ENCODE measurements around the gene AADACL4.
"Not testable (repeated sequence)": the region's sequence is repeated elsewhere in the genome, so short reads cannot be mapped to it uniquely, and the experiment has no call there.

AADACL4 gene

DNA sequence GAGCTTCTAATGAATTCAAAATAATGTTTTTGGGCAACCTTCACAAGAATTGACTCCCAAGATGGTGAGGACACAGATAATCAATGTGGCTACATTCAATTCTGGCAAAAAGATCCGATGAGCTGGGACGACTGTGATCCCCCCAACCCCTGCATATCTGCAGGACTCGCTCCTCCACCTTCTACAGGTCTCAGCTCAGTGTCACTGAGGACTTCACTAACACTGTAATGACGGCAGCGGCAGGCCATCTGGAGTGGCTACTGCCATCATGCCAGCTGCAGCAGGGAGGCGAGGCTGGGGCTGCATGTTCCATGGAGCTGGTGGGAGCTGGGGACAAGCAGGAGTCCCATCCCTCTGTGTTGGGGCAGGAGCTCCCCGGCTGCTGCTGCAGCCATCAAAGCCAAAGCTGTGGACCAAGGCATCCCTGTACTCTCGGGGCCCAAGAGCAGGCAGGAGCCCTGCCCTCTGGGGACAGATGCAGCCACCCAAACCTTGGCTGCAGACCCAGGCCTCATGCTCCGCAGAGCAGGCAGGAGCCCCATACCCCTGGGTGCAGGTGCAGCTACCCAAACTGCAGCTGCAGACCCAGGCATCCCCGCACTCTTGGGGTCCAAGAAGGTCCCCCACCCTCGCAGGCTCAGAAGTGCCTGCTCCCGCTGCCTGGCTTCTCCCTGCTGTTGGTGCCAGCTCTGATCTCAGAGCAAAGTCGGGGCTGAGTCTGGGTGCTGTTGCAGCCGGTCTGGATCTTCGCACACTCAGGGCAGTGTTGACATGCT, 13.7 kb upstream of the AADACL4 start:
- DNase-seq (ENCODE audit: low spot score) = no peak

DNA sequence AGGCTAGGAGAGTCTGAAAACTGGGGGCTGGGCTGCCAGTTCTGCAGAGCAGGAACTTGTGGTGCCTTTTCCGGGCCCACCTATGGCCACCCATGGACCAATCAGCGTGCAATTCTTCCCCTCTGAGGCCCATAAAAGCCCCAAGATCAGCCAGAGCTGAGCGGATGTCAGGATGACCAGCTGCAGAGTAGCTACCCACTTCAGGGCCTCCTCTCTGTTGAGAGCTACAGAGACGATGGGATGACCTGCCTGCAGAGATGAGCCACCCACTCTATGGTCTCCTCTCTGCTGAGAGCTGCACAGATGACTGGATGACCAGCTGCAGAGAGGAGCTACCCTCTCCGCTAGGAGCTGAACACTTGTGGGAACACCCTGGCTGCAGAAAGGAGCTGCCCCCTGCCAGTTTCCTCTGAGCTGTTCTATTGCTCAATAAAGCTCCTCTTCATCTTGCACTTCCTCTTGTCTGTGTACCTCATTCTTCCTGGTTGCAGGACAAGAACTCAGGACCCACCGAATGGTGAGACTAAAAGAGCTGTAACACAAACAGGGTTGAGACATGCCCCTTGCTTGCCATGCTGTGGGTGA, 12.8 kb upstream of the AADACL4 start:
- DNase-seq (ENCODE audit: low spot score) = no peak

DNA sequence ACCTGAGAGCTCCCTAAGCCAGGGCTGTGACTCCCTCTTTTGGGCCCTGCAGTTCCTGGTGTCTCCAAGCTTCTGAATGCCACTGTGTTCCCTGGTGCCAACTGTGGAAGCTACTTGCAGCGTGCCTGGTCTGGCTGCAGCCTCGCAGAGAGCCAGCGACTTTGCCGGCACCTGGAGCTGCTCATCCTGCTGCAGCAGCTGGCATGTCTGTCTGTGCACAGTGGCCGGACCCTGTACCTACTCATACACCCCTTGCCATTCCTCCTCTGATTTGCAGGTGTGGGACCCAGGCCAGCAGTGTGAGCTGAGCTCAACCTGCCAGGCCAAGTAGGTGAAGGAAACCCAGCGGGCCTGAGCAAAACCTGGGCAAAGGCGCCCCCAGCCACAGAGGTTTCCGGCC, 12.3 kb upstream of the AADACL4 start:
- no peak for DNase-seq (ENCODE audit: low spot score)

DNA sequence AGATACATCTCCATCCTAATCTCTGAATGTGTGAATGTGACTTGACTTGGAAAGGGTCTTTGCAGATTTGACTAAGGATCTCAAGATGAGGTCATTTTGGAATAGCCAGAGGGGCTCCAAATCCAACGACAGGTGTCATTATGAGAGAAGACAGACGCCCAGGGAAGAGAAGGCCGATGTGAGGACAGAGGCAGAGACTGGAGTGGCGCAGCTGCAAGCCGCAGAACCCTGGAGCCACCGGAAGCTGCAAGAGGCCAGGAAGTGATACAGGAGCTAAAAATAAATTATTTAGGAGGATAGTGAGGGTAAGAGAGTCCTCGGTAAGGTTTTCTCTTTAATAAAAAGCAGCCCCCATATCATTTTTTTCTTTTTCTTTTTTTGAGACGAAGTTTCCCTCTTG, 9.7 kb upstream of the AADACL4 start:
- no peak for DNase-seq (ENCODE audit: low spot score)

DNA sequence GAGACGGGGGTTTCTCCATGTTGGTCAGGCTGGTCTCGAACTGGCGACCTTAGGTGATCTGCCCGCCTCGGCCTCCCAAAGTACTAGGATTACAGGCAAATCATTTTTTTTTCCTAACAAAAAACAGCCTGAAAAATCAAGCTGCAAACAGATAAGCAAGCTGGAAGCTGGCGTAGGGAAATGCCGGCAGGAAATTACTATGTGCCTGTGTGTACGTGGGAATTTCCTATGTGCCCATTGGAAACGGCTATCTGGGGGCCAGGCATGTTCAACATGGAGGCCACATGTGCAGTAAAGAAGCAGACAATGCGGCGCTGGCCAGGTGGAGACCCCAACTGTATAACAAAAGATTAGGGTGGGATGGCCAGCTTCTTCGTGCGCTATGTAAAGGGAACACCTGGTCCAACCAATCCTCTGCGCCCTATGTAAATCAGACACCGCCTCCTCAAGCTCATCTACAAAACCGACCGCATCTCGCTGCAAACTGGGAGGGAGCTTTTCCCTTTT, 9.1 kb upstream of the AADACL4 start:
- DNase-seq (ENCODE audit: low spot score) = no peak

DNA sequence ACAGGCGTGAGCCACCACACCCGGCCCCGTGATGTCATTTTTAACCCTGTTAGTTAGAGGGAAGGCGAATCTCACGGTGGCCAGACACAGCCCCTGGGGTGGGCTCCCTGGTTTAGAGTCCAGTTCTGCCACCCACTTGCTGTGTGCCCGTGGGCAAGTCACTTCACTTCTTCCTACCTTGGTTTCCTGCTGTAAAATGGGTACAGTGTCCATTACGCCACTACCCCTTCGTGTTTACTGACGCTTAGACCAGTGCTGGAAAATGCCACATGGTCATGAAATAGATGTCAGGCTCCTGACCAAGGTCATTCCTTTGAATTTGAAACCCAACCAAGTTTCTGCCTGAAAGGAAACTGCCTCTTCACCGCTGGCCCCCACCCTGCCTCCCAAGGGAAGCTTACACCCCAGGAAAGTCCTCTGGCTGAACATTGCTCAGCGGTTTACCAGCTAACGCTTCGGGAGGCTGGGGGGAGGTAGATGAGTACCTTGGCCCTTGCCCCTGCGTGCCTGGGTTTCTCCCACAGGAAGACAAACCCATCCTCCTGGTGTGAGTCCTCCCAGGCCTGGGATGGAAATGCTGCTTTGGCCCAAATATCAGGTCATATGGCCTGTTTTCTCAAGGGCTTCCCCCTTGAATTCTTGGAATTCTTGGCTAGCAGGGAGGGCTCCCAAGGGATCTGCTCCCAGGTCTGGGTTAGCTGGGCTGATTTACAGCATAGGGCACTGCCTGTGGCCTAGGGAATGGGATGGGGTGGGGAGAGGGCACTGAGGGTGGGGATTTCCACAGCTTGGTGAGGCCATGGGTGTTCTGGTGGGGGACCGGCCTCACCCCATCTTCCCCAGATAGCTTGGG, 7.6 kb upstream of the AADACL4 start:
- DNase-seq (ENCODE audit: low spot score) = no peak

DNA sequence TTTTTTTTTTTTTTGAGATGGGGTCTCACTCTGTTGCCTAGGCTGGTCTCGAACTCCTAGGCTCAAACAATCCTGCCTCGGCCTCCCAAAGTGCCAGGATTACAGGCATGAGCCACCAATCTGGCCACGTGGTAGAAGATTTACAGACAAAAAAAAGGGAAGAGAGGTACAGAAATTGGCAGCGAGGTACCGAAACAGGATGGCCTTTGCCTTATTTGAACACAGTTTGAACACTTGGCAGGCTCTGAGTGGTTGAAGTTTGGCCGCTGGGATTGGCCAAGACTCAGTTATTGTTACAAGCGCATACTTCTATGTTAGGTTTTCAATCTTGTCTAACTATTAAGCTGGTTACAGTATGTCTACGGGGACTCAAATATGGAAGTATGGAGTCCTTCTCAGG, 6.2 kb upstream of the AADACL4 start:
- DNase-seq (ENCODE audit: low spot score) = no peak

DNA sequence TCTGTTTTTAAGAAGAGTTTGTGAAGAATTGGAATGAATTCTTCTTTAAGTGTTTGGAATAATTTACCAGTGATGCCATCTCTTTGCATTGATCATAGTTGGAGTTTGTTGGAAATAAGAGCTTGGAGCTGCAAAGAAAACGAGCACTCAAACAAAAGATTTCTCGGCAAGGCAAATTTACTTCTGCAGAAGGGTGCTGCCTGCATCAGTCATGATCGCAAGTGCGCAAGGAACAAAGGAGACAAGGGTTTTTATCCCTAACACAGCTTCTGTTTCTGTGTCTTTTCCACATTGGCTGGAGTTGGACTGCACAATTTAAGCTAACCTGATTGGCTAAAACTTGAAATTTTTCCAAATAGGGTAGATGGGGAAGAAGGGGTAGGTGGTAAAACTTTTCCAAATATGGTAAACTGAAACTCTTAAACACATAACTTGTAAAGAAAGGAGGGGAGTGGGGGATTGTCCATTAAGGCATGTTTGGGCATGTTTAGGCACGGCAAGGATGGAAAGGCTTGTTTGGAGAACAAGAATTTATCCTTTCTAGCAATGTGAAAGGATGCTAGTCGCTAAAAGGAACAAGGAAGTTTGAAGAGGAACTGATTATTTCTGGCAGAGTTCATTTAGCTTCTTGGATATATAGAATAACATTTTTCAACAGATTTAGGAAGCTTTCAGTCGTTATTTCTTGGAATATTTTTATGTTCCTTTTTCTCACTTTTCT, 3.5 kb upstream of the AADACL4 start:
- DNase-seq (ENCODE audit: low spot score) = no peak

DNA sequence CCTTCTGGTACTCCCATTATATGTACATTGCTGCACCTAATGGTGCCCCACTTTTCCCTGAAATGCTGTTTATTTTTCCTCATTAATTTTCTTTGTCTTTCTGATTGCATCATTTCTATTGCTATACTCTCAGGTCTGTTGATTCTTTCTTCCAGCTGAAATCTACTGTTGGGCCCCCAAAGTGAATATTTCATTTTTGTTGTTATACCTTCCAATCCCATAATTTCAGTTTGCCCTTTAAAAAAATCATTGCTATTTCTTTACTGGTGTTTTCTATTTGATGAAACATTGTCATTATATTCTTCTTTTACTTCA, 3.0 kb upstream of the AADACL4 start:
- DNase-seq (ENCODE audit: low spot score) = no peak

DNA sequence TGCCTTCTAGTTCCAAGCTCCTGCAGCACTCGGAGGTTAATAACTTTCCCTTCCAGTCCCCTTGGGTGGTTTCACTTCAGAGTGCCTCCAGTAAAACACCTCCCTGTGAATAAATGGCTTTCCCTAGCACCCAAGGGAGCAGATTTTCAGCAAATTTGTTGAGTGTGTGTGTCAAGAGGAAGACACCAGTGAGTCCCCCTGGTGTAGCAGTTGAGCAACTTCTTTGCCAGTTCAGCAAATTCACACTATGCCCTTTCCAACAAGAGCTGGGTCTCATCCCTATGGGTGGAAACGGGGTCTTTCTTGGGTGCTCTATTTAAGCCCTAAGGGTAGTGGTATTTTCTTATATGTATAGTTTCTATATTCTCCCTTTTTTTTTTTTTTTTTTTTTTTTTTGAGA, 806 bp upstream of the AADACL4 start:
- no peak for DNase-seq (ENCODE audit: low spot score)

DNA sequence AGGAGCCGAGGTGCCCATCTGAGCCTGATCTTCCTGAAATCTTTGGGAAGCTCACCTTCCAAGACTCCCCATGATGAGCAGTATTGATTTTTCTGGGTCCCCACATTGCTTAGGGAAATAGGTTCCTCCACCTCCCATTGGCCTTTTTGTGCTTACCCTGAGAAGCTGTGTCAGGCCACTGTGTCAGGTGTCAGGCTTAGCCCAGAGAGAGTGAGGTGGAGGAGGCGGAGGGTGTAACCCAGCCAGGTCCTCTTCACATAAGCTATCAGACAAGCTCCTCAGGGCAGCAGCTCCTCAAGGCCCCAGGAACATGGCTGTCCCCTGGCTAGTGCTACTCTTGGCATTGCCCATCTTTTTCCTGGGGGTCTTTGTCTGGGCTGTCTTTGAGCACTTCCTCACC, 352 bp downstream of the AADACL4 start:
- no peak for DNase-seq (ENCODE audit: low spot score)

DNA sequence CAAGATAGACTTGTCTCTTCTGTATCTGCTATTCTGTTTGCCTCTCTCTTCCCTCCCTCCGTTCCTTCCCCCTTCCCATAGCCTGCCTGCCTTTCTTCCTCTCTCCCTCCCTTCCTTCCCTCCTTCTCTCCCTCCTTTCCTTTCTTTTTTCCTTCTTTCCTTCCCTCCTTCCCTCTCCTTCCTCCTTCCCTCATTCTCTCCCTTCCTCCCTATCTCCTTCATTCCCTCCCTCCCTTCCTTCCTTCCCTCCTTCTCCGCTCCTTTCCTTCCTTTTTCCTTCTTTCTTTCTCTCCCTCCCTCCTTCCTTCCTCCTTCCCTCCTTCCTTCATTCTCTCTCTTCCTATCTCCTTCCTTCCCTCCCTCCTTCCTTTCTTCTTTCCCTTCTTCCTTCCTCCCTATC, 944 bp downstream of the AADACL4 start:
- no peak for DNase-seq (ENCODE audit: low spot score)

DNA sequence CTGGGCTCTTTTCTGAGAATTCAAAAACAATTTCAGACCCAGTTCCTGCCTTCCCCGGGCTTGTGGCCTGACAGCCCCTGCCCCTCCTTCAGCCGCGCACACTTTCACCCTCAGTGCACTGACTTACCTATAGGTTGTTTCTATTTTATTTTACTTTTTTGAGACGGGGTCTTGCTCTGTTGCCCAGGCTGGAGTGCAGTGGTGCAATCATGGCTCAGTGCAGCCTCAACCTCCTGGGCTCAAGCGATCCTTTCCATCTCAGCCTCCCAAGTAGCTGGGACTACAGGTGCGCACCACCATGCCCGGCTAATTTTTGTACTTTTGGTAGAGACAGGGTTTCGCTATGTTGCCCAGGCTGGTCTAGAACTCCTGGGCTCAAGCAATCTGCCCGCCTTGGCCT, 1.5 kb downstream of the AADACL4 start:
- not testable (repeated sequence) for DNase-seq (ENCODE audit: low spot score)

DNA sequence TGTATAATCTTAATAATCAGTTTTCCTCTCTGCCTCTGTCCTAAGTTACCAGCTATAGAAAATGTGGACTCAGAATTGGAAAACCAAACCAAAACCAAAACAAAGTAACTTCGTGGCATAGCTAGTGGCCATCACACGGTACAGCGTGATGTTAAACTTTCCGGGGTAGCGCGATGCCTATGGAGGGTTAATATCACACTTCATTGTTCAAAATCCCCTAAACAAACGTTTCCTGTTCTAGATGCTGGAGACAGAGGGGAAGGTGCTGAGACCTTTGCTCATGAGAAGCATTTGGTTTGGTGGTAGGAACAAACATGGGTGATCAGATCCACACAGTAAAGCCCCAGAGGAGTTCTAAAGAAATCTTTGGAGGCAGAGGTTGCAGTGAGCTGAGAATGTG, 4.9 kb downstream of the AADACL4 start:
- DNase-seq (ENCODE audit: low spot score) = no peak

DNA sequence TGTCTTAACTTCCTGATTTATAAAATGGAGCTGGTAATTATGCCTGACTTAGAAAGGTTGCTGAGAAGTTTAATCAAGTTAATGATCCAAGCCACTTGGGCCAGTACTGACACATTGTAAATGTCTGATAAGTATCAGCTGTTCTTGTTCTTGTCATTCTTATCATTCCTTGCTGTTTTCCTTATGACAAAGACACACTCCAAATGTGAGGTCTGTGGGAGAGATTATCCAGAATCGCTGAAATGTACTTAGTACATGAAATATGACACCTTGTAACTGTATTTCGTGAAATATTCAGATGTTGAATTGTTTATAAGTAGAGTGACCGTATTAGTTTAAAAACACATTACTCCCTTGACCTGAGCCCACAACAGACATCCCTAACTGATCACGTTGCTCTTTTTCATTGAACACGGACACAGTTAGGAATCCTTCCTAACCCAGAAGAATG, 6.1 kb downstream of the AADACL4 start:
- DNase-seq (ENCODE audit: low spot score) = no peak

DNA sequence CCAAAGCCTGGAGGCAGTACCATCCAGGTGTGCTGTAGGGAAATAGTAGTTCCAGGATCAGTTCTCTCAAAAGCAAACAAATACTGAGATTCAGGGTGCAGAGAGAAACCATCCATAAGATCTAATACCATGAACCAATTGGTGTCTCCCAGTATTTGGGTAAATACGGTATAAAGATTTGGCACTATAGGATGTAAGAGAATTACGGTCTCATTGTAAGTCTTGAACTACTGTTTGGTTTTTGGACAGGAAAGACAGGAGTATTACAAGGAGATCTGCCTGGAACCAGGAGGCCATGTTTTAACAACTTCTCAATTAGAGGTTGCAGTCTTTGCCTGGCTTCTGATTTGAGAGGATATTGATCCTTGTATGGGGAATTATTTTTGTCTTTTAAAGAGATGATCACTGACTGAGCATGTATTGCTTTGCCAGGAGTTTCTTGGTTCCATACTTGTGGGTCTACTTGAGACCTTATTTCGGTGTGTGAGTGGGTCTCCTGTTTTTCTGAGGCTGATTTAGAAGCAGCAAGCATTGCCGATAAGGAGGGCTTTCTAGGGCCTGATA, 10.2 kb downstream of the AADACL4 start:
- no peak for DNase-seq (ENCODE audit: low spot score)

DNA sequence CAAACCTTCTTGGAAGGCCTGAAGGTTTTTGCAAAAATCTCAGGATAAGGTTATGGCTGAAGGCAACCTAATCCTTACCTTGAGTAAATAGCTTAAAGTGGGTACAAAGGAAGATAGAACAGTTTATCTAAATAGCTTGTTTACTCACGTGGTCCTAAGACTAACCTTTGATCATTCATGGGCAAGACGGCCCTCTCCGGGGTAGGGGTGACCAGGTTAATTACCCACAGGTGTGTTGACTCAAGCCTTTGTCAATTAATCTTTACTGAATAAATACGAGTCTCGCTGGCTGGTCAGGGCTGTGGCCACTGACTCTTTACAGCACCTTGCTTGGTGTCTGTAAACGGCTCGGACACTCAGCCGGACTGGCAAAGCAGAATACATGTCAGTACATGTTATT, 10.8 kb downstream of the AADACL4 start:
- DNase-seq (ENCODE audit: low spot score) = no peak

DNA sequence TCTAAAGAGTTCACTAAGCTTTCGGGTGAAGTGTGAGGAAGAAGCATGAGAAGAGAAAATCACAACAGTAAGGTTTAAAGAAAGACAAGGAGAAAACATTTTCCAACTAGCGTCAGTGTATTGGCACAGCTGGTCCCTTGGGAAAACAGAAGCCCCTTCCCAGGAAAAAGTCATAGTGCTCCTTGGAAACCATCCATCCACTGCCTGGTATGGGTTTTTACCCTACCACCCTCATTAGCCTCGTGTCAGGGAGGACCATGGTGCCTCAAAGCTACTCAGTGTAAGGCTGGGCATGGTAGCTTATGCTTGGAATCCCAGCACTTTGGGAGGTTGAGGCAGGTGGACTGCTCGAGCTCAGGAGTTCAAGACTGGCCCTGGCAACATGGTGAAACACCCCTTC, 12.7 kb downstream of the AADACL4 start:
- DNase-seq (ENCODE audit: low spot score) = no peak

DNA sequence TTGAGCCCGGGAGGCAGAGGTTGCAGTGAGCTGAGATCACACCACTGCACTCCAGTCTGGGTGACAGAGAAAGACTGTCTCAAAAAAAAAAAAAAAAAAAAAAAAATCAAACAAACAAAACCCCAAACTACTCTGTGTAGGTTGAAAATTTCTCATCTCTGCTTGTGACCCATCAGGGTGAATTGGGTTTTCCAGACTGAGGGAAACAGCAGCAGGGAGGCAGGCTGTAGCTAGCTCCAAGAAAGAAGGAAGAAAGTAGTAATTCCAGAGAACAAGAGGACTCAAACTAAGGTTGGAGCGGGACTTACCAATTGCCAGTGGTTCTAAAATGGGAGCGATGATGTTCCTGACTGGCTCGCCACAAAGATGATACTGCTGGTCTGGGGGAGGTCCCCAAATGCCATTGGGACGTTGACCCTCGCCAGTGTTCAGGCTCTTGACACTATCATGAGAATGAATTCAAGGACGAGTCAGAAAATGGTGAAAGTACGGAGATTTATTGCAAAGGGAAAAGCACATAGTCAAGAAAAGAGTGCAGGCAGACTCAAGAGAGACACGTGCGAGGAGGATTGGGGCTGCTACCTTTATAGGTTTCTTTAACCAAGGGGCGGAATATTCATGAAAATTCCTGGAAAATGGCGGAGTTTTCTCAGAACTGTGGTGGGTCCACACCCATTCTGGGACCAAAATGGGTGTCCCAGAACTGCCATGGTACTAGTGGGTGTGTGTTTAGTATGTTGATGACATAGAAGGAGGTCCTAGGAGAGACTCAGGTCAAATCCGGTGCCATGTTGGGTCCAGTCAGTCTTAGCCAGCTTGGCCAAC, 13.4 kb downstream of the AADACL4 start:
- DNase-seq (ENCODE audit: low spot score) = no peak

DNA sequence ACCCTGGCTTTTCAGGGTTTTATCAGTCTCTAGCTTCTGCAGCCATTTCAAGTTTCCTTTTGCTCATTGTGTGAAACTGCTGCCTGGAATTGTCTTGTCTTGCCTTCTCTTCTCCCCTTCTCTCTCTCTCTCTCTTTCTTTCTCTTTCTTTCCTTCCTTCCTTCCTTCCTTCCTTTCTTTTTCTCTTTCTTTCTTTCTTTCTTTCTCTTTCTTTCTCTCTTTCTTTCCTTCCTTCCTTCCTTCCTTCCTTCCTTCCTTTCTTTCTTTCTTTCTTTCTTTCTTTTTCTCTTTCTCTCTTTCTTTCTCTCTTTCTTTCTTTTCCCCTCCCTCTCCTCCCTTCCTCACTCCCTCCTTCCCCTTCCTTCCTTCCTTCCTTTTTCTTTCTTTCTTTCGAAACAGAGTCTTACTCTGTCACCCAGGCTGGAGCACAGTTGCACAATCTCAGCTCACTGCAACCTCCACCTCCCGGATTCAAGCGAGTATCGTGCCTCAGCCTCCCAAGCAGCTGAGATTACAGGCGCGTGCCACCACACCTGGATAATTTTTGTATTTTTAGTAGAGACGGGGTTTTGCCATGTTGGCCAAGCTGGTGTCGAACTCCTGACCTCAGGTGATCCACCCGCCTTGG, 14.1 kb downstream of the AADACL4 start:
- DNase-seq (ENCODE audit: low spot score) = not testable (repeated sequence)
